Neural progenitor cell (in vitro differentiated cells): Measurements from ENCODE around the gene QSOX2. TPM values are rescaled to one million over a fixed set of nuclear protein-coding genes. Genes with fewer than 3 reads are reported as not detected.

ENCODE experiments used
- DNase-seq: peaks from one replicate; pipeline ENCODE4 v3.0.0-alpha.2; 2016; ENCODE audit warnings: low spot score
- H2AFZ ChIP-seq: fragments of 200-600 bp; sonication (generic); replicated peaks from 2 replicates; pipeline ENCODE4 v1.6.1; 2016; ENCODE audit warnings: antibody characterized with exemption
- H3F3A ChIP-seq: fragments of 200-600 bp; sonication (generic); 2 replicates; pipeline ENCODE4 v1.6.1; 2016; ENCODE audit warnings: antibody characterized with exemption, low read depth
- H3K27ac ChIP-seq: fragments of 200-600 bp; sonication (generic); 2 replicates; pipeline ENCODE4 v1.5.1; 2016; ENCODE audit warnings: mild to moderate bottlenecking
- H3K27me3 ChIP-seq: fragments of 200-600 bp; sonication (generic); 2 replicates; pipeline ENCODE4 v1.6.1; 2016; ENCODE audit warnings: mild to moderate bottlenecking, moderate library complexity
- H3K36me3 ChIP-seq: fragments of 200-600 bp; sonication (generic); 2 replicates; pipeline ENCODE4 v1.5.1; 2016
- H3K4me1 ChIP-seq: fragments of 200-600 bp; sonication (generic); 2 replicates; pipeline ENCODE4 v1.6.1; 2016; ENCODE audit warnings: mixed run types
- H3K4me2 ChIP-seq: fragments of 200-600 bp; sonication (generic); 2 replicates; pipeline ENCODE4 v1.6.1; 2016
- H3K4me3 ChIP-seq: fragments of 200-600 bp; sonication (generic); 2 replicates; pipeline ENCODE4 v1.5.1; 2016
- H3K79me2 ChIP-seq: fragments of 200-600 bp; sonication (generic); 2 replicates; pipeline ENCODE4 v1.6.1; 2016; ENCODE audit warnings: low read depth
- H3K9ac ChIP-seq: fragments of 200-600 bp; sonication (generic); 2 replicates; pipeline ENCODE4 v1.6.1; 2016
- H3K9me3 ChIP-seq: fragments of 200-600 bp; sonication (generic); 2 replicates; pipeline ENCODE4 v1.5.1; 2016; ENCODE audit warnings: low read depth
- H4K20me1 ChIP-seq: fragments of 200-600 bp; sonication (generic); 2 replicates; pipeline ENCODE4 v1.6.1; 2016; ENCODE audit warnings: low read depth
- H3K27ac Mint-ChIP-seq: 3 replicates; pipeline ENCODE4 v1.8.0; 2021; ENCODE audit warnings: mixed read lengths
- H3K27me3 Mint-ChIP-seq: 2 replicates; pipeline ENCODE4 v1.8.0; 2022; ENCODE audit warnings: low read depth, mild to moderate bottlenecking, inconsistent platforms, moderate library complexity, mixed read lengths; ENCODE audit not compliant: insufficient read depth
- H3K36me3 Mint-ChIP-seq: 3 replicates; pipeline ENCODE4 v1.8.0; 2021; ENCODE audit warnings: mixed read lengths
- H3K4me1 Mint-ChIP-seq: 3 replicates; pipeline ENCODE4 v1.8.0; 2021; ENCODE audit warnings: mixed read lengths
- H3K4me3 Mint-ChIP-seq: 3 replicates; pipeline ENCODE4 v1.8.0; 2021; ENCODE audit warnings: mild to moderate bottlenecking, moderate library complexity, mixed read lengths
- H3K9me3 Mint-ChIP-seq: 3 replicates; pipeline ENCODE4 v1.8.0; 2020; ENCODE audit warnings: mixed read lengths
- EZH2 ChIP-seq: fragments of 200-600 bp; sonication (generic); IDR thresholded peaks from 2 replicates; pipeline ENCODE4 v1.6.1; 2017; ENCODE audit warnings: antibody characterized with exemption, mild to moderate bottlenecking, moderate library complexity
- EZH2phosphoT487 ChIP-seq: fragments of 200-600 bp; sonication (generic); IDR thresholded peaks from 2 replicates; pipeline ENCODE4 v1.6.1; 2017; ENCODE audit warnings: antibody characterized with exemption
- total RNA-seq: library from RNA; depleted of rRNA; stranded (reverse); fragments of >200 nt; gene quantifications from 2 replicates; pipeline ENCODE4 v1.2.3, GENCODE V29; 2015; ENCODE audit warnings: low replicate concordance
- TF ChIP-seq, protein P1 (sequence below): fragments of 200-600 bp; sonication (generic); IDR thresholded peaks from 2 replicates; pipeline ENCODE4 v1.5.1; 2017; ENCODE audit warnings: antibody characterized with exemption, mild to moderate bottlenecking

The QSOX2 gene
- total RNA-seq, 1 donor from 2014 or later: 17.1 TPM

DNA sequence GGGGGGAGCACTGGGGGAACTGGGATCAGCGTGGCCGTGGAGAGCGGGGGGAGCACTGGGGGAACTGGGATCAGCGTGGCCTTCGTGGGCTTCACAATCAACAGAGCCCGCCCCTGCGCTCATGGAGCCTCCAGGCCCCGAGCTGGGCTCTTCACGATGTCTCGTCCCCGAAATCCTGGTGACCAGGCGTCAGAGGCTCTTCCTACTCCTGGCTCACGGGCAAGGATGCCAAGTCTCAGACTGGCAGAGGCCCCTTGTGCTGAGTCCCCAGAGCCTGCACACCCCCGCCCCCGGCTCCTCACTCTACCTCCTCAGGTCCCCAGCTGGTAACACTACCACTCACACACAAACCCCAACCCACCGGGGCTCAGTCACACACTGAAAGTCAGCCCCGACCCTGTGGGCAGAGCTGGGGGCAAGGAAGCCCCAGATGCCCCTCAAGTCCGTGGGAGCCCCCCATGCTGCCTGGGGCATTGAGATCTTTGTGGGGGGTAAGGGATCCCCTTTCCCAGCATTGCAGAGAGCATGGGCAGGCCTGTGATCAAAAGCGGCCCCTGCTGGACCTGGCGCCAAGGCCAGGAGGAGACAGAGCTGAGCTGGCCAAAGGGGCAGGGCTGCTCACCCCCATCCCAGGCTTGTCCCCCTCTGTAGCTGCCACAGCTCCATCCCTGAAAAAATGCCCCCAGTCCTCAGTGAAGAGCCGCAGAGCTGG is 67.4 kb downstream of the QSOX2 start:
- Histone ChIP-seq H3K36me3 (no peaks in the 10 kb centered on the region), H3K9ac (no peak overlapping the region), H3K4me2 (peak overlapping the region; percentile 40), H3K27ac (no peak overlapping the region), H3K27me3 (no peaks in the 10 kb centered on the region), H3K9me3 (no peaks in the 10 kb centered on the region), H2AFZ (no peak overlapping the region), H4K20me1 (peaks cover 10% of the 10 kb centered on the region), H3K4me1 (peaks cover 29% of the 10 kb centered on the region), H3F3A (peaks cover 18% of the 10 kb centered on the region), H3K4me3 (no peak overlapping the region), H3K79me2 (no peaks in the 10 kb centered on the region)
- H3K36me3 Mint-ChIP-seq: no peaks in the 10 kb centered on the region
- DNase-seq: no peak
- H3K9me3 Mint-ChIP-seq: no peaks in the 10 kb centered on the region
- H3K4me3 Mint-ChIP-seq: no peak overlapping the region
- H3K27ac Mint-ChIP-seq: no peak overlapping the region
- H3K4me1 Mint-ChIP-seq: peaks cover 21% of the 10 kb centered on the region
- peaks cover 9% of the 10 kb centered on the region for H3K27me3 Mint-ChIP-seq
- TF ChIP-seq, protein P1, sequence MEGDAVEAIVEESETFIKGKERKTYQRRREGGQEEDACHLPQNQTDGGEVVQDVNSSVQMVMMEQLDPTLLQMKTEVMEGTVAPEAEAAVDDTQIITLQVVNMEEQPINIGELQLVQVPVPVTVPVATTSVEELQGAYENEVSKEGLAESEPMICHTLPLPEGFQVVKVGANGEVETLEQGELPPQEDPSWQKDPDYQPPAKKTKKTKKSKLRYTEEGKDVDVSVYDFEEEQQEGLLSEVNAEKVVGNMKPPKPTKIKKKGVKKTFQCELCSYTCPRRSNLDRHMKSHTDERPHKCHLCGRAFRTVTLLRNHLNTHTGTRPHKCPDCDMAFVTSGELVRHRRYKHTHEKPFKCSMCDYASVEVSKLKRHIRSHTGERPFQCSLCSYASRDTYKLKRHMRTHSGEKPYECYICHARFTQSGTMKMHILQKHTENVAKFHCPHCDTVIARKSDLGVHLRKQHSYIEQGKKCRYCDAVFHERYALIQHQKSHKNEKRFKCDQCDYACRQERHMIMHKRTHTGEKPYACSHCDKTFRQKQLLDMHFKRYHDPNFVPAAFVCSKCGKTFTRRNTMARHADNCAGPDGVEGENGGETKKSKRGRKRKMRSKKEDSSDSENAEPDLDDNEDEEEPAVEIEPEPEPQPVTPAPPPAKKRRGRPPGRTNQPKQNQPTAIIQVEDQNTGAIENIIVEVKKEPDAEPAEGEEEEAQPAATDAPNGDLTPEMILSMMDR: no peak
- no peak for TF ChIP-seq EZH2phosphoT487
- TF ChIP-seq EZH2: no peak

GRCh38 chr9:136177224-136177623 is 68.4 kb downstream of the QSOX2 start:
- peak overlapping the region; percentile 15 for H3K4me3 Mint-ChIP-seq
- H3K4me1 ChIP-seq: peaks cover 31% of the 10 kb centered on the region
- no peaks in the 10 kb centered on the region for H3K9me3 Mint-ChIP-seq
- H3K27me3 ChIP-seq: no peaks in the 10 kb centered on the region
- H3K27ac ChIP-seq: no peak overlapping the region
- H3K27ac Mint-ChIP-seq: no peak overlapping the region
- TF ChIP-seq EZH2phosphoT487 (no peak), EZH2 (no peak)
- TF ChIP-seq, protein P1: no peak
- peaks cover 31% of the 10 kb centered on the region for H3K4me1 Mint-ChIP-seq
- H3K4me3 ChIP-seq: no peak overlapping the region
- no peak overlapping the region for H3K9ac ChIP-seq
- DNase-seq: no peak
- peaks cover 23% of the 10 kb centered on the region for H3F3A ChIP-seq
- no peaks in the 10 kb centered on the region for H3K36me3 ChIP-seq
- no peaks in the 10 kb centered on the region for H3K79me2 ChIP-seq
- peaks cover 10% of the 10 kb centered on the region for H4K20me1 ChIP-seq
- H3K27me3 Mint-ChIP-seq: peaks cover 10% of the 10 kb centered on the region
- H3K36me3 Mint-ChIP-seq: no peaks in the 10 kb centered on the region
- no peak overlapping the region for H3K4me2 ChIP-seq
- H3K9me3 ChIP-seq: no peaks in the 10 kb centered on the region
- no peak overlapping the region for H2AFZ ChIP-seq

DNA sequence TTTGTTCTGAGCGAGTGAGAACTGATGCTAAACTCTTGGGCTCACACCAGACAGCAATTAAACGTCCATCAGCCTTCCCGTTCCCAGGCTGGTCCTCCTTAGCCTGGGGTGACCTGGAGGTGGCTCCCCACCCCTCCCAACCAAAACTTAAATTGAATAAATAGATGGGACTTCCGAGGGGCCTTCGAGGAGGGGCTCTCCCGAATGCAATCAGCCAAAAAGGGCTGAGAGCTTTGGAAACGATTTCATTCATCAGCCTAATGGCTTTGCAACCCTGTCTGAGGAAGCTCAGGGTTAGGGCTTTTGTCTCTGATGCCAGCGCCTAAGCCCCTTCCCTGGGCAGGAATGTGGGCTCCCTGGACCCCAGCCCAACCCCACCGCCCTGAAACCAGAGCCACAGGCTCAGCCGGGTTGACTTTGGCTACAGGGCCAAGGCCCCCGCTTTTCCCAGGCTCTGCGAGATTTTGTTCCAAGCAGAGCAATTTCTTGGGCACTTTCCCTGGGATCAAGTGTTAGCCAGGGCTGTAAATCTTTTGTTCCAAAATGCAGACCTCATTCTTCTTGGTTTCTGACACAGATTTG is 69.9 kb downstream of the QSOX2 start:
- H3K27me3 ChIP-seq: no peaks in the 10 kb centered on the region
- no peak overlapping the region for H3K4me3 ChIP-seq
- no peaks in the 10 kb centered on the region for H3K79me2 ChIP-seq
- H3K4me1 ChIP-seq: peaks cover 44% of the 10 kb centered on the region
- H2AFZ ChIP-seq: no peak overlapping the region
- H3K9me3 ChIP-seq: no peaks in the 10 kb centered on the region
- peak; percentile 73 for DNase-seq
- peaks cover 22% of the 10 kb centered on the region for H4K20me1 ChIP-seq
- peak overlapping the region; percentile 58 for H3K27ac Mint-ChIP-seq
- peaks cover 44% of the 10 kb centered on the region for H3K4me1 Mint-ChIP-seq
- TF ChIP-seq EZH2phosphoT487 (no peak), EZH2 (no peak)
- TF ChIP-seq, protein P1: no peak
- H3K36me3 Mint-ChIP-seq: no peaks in the 10 kb centered on the region
- H3K9me3 Mint-ChIP-seq: no peaks in the 10 kb centered on the region
- no peak overlapping the region for H3K4me3 Mint-ChIP-seq
- peaks cover 13% of the 10 kb centered on the region for H3K27me3 Mint-ChIP-seq
- no peaks in the 10 kb centered on the region for H3K36me3 ChIP-seq
- peak overlapping the region; percentile 57 for H3K27ac ChIP-seq
- peak overlapping the region; percentile 60 for H3K4me2 ChIP-seq
- peaks cover 35% of the 10 kb centered on the region for H3F3A ChIP-seq
- no peak overlapping the region for H3K9ac ChIP-seq
